HG03432 (cell line): Measurements from ENCODE around the gene USP3.

Experiments used
- ATAC-seq: cut with Tn5 transposase; IDR thresholded peaks from one replicate; pipeline ENCODE4 v1.9.1; 2021; ENCODE audit warnings: mild to moderate bottlenecking, moderate library complexity; ENCODE audit not compliant: unreplicated experiment

USP3 gene

DNA sequence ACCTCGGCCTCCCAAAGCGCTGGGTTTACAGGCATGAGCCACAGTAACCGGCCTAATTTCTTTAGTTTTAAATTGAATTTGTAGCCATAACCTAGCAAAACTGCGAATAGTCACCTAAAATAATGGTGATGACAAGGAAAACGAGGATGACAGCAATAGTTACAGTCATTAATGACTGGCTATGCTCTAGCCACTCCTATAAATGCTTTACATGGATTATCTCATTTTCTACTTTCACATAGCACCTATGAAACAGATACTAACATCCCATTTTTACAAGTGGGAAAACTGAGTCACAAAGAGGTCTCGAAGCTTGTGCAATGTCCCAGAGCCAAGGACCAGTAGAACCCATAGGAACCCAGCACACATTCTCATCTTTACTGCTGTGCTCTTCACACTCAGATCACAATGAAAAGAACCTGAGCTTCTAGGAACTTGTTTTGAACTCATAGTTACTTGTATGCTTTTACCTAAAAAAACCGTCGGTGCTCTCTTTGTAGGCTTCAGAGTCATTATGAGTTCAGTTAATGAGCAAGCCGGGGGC lies 132.2 kb downstream of the USP3 start:
- ATAC-seq = no peak

- no peak for ATAC-seq
Measured at GRCh38 chr15:63638839-63639238, 134.4 kb downstream of the USP3 start.

DNA sequence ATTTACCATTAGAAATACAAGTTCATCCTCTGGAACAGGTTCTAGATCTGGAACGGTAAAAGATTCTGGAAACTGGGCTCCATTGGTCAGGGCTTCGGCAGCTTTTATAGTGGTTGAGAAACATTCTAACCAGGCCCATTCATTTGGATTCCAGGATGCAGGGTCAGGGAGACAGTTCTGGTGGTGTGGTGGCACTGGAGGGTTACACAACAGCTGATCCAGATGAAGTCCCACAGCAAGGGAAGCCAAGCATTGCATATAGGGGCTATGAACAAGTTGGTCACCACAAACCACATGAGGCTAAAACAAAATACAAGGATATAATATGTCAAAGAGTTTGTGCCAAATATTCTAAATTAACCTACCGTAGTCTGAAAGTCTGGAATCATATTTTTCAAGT lies 135.8 kb downstream of the USP3 start:
- no peak for ATAC-seq
